GM18909 (cell line): ENCODE measurements around the gene GIN1.
"Not testable (repeated sequence)": the region's sequence is repeated elsewhere in the genome, so short reads cannot be mapped to it uniquely, and the experiment has no call there.

Experiments
- ATAC-seq: cut with Tn5 transposase; IDR thresholded peaks from one replicate; pipeline ENCODE4 v1.9.1; 2021; ENCODE audit warnings: mild to moderate bottlenecking; ENCODE audit not compliant: unreplicated experiment, poor library complexity

GIN1 gene

GRCh38 chr5:103046706-103047105 is 73.2 kb downstream of the GIN1 start:
- ATAC-seq, result not testable (repeated sequence)

DNA sequence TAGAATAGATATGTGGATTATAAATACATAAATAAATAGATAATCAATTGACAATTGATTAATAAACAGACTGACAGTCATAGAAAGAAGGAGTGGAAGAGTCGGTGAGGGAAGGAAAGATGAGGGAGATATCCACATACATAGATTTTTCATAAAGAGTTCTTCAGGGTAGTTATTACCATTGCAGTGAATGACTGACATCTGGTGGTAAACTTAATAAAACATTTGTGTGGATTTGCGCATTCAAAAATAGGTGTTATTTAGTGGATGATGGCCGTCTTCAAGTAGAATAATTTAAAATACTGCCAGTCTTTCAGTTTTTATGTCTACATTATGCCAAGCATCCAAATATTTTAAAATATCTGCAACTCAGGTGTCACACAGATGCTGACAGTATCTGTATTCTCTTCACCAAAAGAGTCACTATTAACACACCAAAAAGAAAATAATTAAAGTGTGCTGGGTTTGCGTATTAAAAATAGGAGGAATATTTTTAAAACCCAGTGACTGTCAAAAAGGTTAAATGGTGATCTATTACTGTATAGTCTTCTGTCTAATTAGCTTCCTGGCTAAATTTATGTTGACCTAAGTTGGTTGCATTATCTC is 78.8 kb downstream of the GIN1 start:
- no peak for ATAC-seq

- ATAC-seq, result no peak
Observed at GRCh38 chr5:103037673-103038455, 82.1 kb downstream of the GIN1 start.

DNA sequence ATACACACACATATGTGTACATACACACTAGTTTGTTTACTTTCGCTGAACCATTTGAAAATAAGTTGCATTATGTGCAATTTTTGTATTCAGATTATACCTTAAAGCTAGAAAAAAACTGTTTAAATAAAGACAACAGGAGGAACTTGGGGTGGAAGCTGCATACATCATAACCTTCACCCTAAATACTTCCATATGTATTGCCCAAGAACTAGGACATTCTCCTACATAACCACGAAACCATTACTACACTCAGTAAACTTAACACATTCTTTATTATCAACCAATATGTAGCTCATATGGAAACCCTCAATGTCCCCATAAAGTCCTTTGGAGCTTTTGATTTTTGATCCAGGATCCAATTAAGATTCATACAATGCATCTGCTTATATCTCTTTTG is 83.3 kb downstream of the GIN1 start:
- no peak for ATAC-seq
